Stomach smooth muscle (tissue), 2 donors: ENCODE data around the gene CLUH.
"Not testable (repeated sequence)": the region's sequence is repeated elsewhere in the genome, so short reads cannot be mapped to it uniquely, and the experiment has no call there.

Experiments
- H3K27ac ChIP-seq: one replicate; pipeline ENCODE4 v1.7.0; 2013; ENCODE audit warnings: mild to moderate bottlenecking, low read length, inconsistent platforms
- H3K27me3 ChIP-seq, 2 donors: one replicate each; pipeline ENCODE4 v1.7.0; 2013; ENCODE audit warnings: low read length in 2 of 2; ENCODE audit not compliant: insufficient read depth in 2 of 2, control insufficient read depth in 1 of 2
- H3K36me3 ChIP-seq, 2 donors: one replicate each; pipeline ENCODE4 v1.7.0; 2013; ENCODE audit warnings: low read length in 2 of 2; ENCODE audit not compliant: control insufficient read depth in 2 of 2, insufficient read depth in 2 of 2
- H3K4me1 ChIP-seq: one replicate; pipeline ENCODE4 v1.7.0; 2013; ENCODE audit warnings: low read length; ENCODE audit not compliant: control insufficient read depth, insufficient read depth
- H3K4me3 ChIP-seq, 2 donors: one replicate each; pipeline ENCODE4 v1.7.0; 2013; ENCODE audit warnings: low read length in 2 of 2
- H3K9ac ChIP-seq, 2 donors: one replicate each; pipeline ENCODE4 v1.7.0; 2013; ENCODE audit warnings: low read length in 2 of 2, mild to moderate bottlenecking in 1 of 2
- H3K9me3 ChIP-seq, 2 donors: one replicate each; pipeline ENCODE4 v1.7.0; 2013; ENCODE audit warnings: low read length in 2 of 2; ENCODE audit not compliant: control insufficient read depth in 2 of 2
- donor health status: healthy.
- donor health status: Pancreatic carcinoma.

CLUH gene

GRCh38 chr17:2701161-2701995 is 10.2 kb downstream of the CLUH start:
- Histone ChIP-seq H3K4me1 (peaks cover 27% of the 10 kb centered on the region), H3K4me3 (no peak overlapping the region), H3K27me3 (no peaks in the 10 kb centered on the region), H3K9ac (peak overlapping the region in 1 of 2 donors; percentile 36), H3K27ac (peak overlapping the region; percentile 37), H3K36me3 (peaks cover 38 to 43% of the 10 kb centered on the region in 2 donors), H3K9me3 (no peaks in the 10 kb centered on the region)

GRCh38 chr17:2700491-2701141 is 10.9 kb downstream of the CLUH start:
- H3K27ac ChIP-seq, result no peak overlapping the region
- H3K9ac ChIP-seq, result no peak overlapping the region
- peaks cover 20% of the 10 kb centered on the region for H3K4me1 ChIP-seq
- no peak overlapping the region for H3K4me3 ChIP-seq
- H3K9me3 ChIP-seq, result no peaks in the 10 kb centered on the region
- peaks cover 45 to 48% of the 10 kb centered on the region in 2 donors for H3K36me3 ChIP-seq
- no peaks in the 10 kb centered on the region for H3K27me3 ChIP-seq

GRCh38 chr17:2700030-2700490 is 11.5 kb downstream of the CLUH start:
- Histone ChIP-seq H3K4me3 (no peak overlapping the region), H3K9ac (no peak overlapping the region), H3K4me1 (peaks cover 16% of the 10 kb centered on the region), H3K36me3 (peaks cover 46 to 52% of the 10 kb centered on the region in 2 donors), H3K9me3 (no peaks in the 10 kb centered on the region), H3K27ac (no peak overlapping the region), H3K27me3 (no peaks in the 10 kb centered on the region)

- not testable (repeated sequence) for H3K27ac ChIP-seq, H3K9me3 ChIP-seq, H3K9ac ChIP-seq, H3K27me3 ChIP-seq, H3K4me3 ChIP-seq
- H3K4me1 ChIP-seq, result peaks cover 16% of the 10 kb centered on the region
- peaks cover 46 to 55% of the 10 kb centered on the region in 2 donors for H3K36me3 ChIP-seq
Measured at GRCh38 chr17:2699216-2699805, 12.3 kb downstream of the CLUH start.

GRCh38 chr17:2697611-2698162 is 13.9 kb downstream of the CLUH start:
- Histone ChIP-seq H3K4me1 (peaks cover 12% of the 10 kb centered on the region), H3K36me3 (peaks cover 44 to 52% of the 10 kb centered on the region in 2 donors), H3K4me3 (no peak overlapping the region), H3K27me3 (no peaks in the 10 kb centered on the region), H3K9me3 (no peaks in the 10 kb centered on the region), H3K27ac (no peak overlapping the region), H3K9ac (no peak overlapping the region)

GRCh38 chr17:2695961-2696760 is 15.4 kb downstream of the CLUH start:
- Histone ChIP-seq H3K4me3 (no peak overlapping the region), H3K27ac (no peak overlapping the region), H3K4me1 (no peaks in the 10 kb centered on the region), H3K27me3 (no peaks in the 10 kb centered on the region), H3K9ac (no peak overlapping the region), H3K36me3 (peaks cover 39 to 47% of the 10 kb centered on the region in 2 donors), H3K9me3 (no peaks in the 10 kb centered on the region)

GRCh38 chr17:2695243-2695960 is 16.2 kb downstream of the CLUH start:
- Histone ChIP-seq H3K27me3 (no peaks in the 10 kb centered on the region), H3K9me3 (no peaks in the 10 kb centered on the region), H3K27ac (no peak overlapping the region), H3K36me3 (peaks cover 35 to 47% of the 10 kb centered on the region in 2 donors), H3K9ac (no peak overlapping the region), H3K4me3 (no peak overlapping the region), H3K4me1 (no peaks in the 10 kb centered on the region)

- H3K9me3 ChIP-seq, result no peaks in the 10 kb centered on the region
- peaks cover under 1% of the 10 kb centered on the region for H3K4me1 ChIP-seq
- H3K27ac ChIP-seq, result no peak overlapping the region
- no peaks in the 10 kb centered on the region for H3K27me3 ChIP-seq
- H3K4me3 ChIP-seq, result no peak overlapping the region
- peaks cover 38 to 43% of the 10 kb centered on the region in 2 donors for H3K36me3 ChIP-seq
- no peak overlapping the region for H3K9ac ChIP-seq
Measured at GRCh38 chr17:2694381-2695242, 17.0 kb downstream of the CLUH start.
